ENCODE data around the gene WDFY2. TPM values are rescaled to one million over a fixed set of nuclear protein-coding genes. Genes with fewer than 3 reads are reported as not detected.

The WDFY2 gene
- total and polyA plus RNA-seq, 2 experiments from 2014 or later, result 11.4 to 24.0 TPM

- TF ChIP-seq, protein P1, sequence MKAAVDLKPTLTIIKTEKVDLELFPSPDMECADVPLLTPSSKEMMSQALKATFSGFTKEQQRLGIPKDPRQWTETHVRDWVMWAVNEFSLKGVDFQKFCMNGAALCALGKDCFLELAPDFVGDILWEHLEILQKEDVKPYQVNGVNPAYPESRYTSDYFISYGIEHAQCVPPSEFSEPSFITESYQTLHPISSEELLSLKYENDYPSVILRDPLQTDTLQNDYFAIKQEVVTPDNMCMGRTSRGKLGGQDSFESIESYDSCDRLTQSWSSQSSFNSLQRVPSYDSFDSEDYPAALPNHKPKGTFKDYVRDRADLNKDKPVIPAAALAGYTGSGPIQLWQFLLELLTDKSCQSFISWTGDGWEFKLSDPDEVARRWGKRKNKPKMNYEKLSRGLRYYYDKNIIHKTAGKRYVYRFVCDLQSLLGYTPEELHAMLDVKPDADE (IDR thresholded peaks at IDR 0.05), result no peak
- TF ChIP-seq ZNF114 (CRISPR knock-in tag; IDR thresholded peaks at IDR 0.05) (no peak), NANOG (IDR thresholded peaks at IDR 0.05; ENCODE audit: borderline replicate concordance) (no peak)
These were observed 197.9 kb downstream of the WDFY2 start (continued) for GRCh38 chr13:51782026-51782710.

GRCh38 chr13:51783428-51784094 lies 199.3 kb downstream of the WDFY2 start:
- no peak overlapping the region for H3K4me2 ChIP-seq
- no peak overlapping the region for H3K27ac ChIP-seq (ENCODE audit: low read depth)
- no peaks in the 10 kb centered on the region for H4K20me1 ChIP-seq (replicated peaks; ENCODE audit: insufficient read depth)
- Mint-ChIP-seq H3K4me3 (no peak overlapping the region), H3K4me1 (peaks cover 17% of the 10 kb centered on the region), H3K36me3 (ENCODE audit: low read depth) (no peaks in the 10 kb centered on the region), H3K27ac (no peak overlapping the region), H3K9me3 (no peaks in the 10 kb centered on the region), H3K27me3 (ENCODE audit: insufficient read depth, low read depth, poor library complexity) (peaks cover 13% of the 10 kb centered on the region)
- H3F3A ChIP-seq (replicated peaks; ENCODE audit: low read depth), result no peaks in the 10 kb centered on the region
- no peak for DNase-seq (ENCODE audit: low spot score)
- H3K9me2 ChIP-seq (ENCODE audit: insufficient read depth), result no peaks in the 10 kb centered on the region
- ATAC-seq, result peak; percentile 34
- H3K27me3 ChIP-seq (ENCODE audit: insufficient read depth), result no peaks in the 10 kb centered on the region
- H3K36me3 ChIP-seq (ENCODE audit: insufficient read depth), result no peaks in the 10 kb centered on the region
- no peaks in the 10 kb centered on the region for H3K79me2 ChIP-seq (replicated peaks; ENCODE audit: insufficient read depth)
- H3K4me1 ChIP-seq (ENCODE audit: insufficient read depth), result no peaks in the 10 kb centered on the region
- H2AFZ ChIP-seq, result no peak overlapping the region
- H3K4me3 ChIP-seq, result no peak overlapping the region
- TF ChIP-seq, protein P1 (IDR thresholded peaks at IDR 0.05), result no peak
- TF ChIP-seq JUNB (IDR thresholded peaks at IDR 0.05; ENCODE audit: unreplicated experiment), result no peak
- TF ChIP-seq NANOG (IDR thresholded peaks at IDR 0.05; ENCODE audit: borderline replicate concordance), result no peak
- no peak for TF ChIP-seq CREB1 (CRISPR knock-in tag; IDR thresholded peaks at IDR 0.05; ENCODE audit: low read depth)
- no peak for TF ChIP-seq POLR2AphosphoS5 (IDR thresholded peaks at IDR 0.05; ENCODE audit: low read depth)
- no peak for TF ChIP-seq STAT1 (IDR thresholded peaks at IDR 0.05; ENCODE audit: unreplicated experiment)
- TF ChIP-seq EZH2phosphoT487 (IDR thresholded peaks at IDR 0.05; ENCODE audit: unreplicated experiment), result no peak
- no peak for TF ChIP-seq ZNF114 (CRISPR knock-in tag; IDR thresholded peaks at IDR 0.05)
- TF ChIP-seq ZNF331 (CRISPR knock-in tag; IDR thresholded peaks at IDR 0.05; ENCODE audit: low read depth), result no peak
- no peak for TF ChIP-seq EZH2 (IDR thresholded peaks at IDR 0.05; ENCODE audit: low read depth, unreplicated experiment)
- TF ChIP-seq, protein P2, sequence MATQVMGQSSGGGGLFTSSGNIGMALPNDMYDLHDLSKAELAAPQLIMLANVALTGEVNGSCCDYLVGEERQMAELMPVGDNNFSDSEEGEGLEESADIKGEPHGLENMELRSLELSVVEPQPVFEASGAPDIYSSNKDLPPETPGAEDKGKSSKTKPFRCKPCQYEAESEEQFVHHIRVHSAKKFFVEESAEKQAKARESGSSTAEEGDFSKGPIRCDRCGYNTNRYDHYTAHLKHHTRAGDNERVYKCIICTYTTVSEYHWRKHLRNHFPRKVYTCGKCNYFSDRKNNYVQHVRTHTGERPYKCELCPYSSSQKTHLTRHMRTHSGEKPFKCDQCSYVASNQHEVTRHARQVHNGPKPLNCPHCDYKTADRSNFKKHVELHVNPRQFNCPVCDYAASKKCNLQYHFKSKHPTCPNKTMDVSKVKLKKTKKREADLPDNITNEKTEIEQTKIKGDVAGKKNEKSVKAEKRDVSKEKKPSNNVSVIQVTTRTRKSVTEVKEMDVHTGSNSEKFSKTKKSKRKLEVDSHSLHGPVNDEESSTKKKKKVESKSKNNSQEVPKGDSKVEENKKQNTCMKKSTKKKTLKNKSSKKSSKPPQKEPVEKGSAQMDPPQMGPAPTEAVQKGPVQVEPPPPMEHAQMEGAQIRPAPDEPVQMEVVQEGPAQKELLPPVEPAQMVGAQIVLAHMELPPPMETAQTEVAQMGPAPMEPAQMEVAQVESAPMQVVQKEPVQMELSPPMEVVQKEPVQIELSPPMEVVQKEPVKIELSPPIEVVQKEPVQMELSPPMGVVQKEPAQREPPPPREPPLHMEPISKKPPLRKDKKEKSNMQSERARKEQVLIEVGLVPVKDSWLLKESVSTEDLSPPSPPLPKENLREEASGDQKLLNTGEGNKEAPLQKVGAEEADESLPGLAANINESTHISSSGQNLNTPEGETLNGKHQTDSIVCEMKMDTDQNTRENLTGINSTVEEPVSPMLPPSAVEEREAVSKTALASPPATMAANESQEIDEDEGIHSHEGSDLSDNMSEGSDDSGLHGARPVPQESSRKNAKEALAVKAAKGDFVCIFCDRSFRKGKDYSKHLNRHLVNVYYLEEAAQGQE (IDR thresholded peaks at IDR 0.05; ENCODE audit: unreplicated experiment), result no peak
- TF ChIP-seq, protein P3, sequence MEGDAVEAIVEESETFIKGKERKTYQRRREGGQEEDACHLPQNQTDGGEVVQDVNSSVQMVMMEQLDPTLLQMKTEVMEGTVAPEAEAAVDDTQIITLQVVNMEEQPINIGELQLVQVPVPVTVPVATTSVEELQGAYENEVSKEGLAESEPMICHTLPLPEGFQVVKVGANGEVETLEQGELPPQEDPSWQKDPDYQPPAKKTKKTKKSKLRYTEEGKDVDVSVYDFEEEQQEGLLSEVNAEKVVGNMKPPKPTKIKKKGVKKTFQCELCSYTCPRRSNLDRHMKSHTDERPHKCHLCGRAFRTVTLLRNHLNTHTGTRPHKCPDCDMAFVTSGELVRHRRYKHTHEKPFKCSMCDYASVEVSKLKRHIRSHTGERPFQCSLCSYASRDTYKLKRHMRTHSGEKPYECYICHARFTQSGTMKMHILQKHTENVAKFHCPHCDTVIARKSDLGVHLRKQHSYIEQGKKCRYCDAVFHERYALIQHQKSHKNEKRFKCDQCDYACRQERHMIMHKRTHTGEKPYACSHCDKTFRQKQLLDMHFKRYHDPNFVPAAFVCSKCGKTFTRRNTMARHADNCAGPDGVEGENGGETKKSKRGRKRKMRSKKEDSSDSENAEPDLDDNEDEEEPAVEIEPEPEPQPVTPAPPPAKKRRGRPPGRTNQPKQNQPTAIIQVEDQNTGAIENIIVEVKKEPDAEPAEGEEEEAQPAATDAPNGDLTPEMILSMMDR (conservative IDR thresholded peaks at IDR 0.05; ENCODE audit: low read depth in 2 of 2), result no peak
